Skeletal muscle cell (primary cell): ENCODE measurements around the gene CDC42BPB.
A peak's percentile ranks its signal among the peaks of the same experiment; 100 is the strongest.
"Not testable (repeated sequence)": the region's sequence is repeated elsewhere in the genome, so short reads cannot be mapped to it uniquely, and the experiment has no call there.

Source experiments
- DNase-seq: peaks from one replicate; pipeline ENCODE4 v3.0.0-alpha.2; 2010; ENCODE audit warnings: low read depth
- H3K4me3 ChIP-seq: 2 replicates; pipeline ENCODE4 v1.5.1; 2011; ENCODE audit warnings: low read depth, mild to moderate bottlenecking, control low read depth, low read length, moderate library complexity

CDC42BPB gene

DNA sequence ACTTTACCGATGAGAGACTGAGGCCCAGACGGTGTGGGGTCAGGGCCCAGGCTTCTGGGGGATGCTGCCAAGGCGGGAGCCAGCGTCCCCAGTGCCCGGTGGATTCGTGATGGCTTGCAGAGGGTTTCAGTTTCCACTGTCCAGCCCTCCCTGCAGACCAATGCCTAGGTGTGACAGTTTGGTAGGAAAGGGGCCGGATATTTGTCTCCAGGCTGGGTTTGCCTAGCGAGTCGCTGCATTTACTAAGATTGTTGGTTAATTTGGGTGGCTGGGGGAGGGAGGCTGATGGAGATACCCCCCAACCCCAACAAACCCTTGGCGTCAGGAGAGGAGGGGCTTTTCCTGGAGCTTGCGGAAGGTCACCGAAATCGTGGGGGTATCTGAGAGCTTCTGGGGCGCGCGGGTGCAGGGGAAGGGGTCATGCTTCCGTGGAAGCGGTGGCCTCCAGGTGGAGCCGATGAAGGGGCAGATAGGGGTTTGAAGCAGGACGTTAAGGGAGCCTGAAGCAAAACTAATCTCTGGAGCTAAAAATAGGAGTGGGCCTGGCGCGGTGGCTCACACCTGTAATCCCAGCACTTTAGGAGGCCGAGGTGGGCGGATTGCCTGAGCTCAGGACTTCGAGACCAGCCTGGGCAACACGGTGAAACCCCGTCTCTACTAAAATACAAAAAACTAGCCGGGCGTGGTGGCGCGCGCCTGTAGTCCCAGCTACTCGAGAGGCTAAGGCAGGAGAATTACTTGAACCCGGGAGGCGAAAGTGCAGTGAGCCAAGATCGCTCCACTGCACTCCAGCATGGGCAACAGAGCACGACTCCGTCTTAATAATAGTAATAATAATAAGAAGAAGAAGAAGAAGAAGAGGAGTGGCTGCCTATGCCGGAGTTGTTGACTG is 1.1 kb upstream of the CDC42BPB start:
- DNase-seq = no peak
- peak overlapping the region; percentile 85 for H3K4me3 ChIP-seq

DNA sequence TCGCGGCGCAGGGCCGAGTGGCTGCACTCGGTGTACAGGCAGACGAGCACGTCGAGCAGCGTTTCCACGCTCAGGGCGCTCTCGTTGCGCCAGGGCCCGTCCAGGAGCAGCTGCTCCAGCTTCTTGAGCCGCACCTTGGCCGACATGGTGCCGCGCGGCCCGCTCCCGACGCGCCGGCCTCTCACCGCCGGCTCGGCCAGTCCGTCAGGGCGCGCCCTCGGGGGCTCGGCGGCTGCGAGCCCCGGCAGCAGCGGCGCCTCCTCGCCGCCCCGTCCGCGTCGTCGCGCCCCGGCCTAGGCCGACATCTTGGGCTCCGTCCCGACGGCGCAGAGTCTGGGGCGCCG is 349 bp downstream of the CDC42BPB start:
- DNase-seq = no peak
- peak overlapping the region; percentile 76 for H3K4me3 ChIP-seq

DNA sequence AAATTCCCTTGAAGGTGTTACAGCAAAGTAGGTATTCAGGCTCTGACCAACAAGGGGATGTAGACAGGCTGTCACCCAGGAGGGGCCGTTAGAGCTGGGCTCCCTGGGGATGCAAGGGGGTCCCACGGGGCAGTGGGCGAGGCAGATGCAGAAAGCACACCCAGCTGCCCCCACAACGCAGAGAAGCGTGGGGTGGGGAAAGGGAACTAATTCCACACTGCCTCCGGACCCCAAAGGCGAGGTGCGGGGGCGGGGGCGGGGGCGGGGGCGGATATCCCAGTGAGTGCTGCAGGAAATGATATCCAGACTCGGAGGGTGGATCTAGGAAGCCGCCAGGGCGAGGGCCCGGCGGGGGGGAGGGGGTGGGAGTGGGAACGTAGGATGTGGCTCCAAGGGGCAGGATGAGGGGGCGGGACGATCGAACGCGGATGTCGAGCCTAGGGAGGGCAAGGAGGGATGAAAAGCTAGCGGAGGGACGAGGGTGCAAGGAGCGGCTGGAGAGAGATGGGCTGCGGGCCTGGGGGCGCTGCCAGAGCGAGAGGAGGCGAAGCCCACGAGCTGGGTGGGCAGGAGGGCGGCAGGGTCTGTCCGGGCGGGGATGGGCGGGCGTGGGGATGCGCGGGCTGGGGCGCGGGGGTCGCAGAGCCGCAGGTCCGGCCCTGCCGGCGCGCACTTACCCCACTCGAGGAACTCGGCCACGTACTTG is 874 bp downstream of the CDC42BPB start:
- peak; percentile 24 for DNase-seq
- H3K4me3 ChIP-seq = peak overlapping the region; percentile 76

DNA sequence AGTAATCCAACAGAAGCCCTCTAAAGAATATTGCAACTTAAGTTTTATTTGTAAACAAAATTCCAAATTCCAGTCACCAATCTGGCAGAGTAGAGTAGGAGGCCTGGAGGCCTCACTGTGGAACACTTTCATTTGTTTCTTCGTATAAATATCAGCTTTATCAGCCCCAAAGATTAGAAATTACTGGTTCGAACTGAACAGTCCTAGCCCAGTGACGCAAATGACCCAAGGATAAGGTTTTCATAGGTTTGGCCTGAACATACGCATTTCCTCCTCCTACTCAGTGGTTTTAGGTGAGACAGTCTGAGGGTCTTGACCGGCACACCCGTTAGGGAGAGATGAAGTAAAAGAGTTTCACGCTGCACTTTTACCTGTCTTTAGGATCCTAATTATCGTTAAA is 1.7 kb downstream of the CDC42BPB start:
- H3K4me3 ChIP-seq = peak overlapping the region; percentile 76
- DNase-seq = no peak

DNA sequence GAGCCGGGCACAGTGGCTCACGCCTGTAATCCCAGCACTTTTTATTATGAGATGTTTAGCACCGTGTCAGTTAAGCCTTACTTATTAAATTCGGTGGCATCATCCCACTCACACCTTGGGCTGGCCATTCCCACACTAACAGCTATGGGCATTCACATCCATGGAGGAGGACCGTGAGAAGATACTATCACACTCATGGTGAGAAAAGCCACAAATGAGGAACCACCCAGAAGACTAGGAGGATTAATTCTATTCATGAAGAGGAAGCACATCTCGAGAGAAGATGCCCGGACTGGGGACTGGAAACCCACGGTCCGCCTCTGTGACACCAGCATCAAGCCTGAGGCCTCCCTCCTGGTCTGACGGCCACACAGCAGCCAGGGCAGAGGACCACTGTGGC is 4.9 kb downstream of the CDC42BPB start:
- DNase-seq = no peak
- H3K4me3 ChIP-seq = no peak overlapping the region

DNA sequence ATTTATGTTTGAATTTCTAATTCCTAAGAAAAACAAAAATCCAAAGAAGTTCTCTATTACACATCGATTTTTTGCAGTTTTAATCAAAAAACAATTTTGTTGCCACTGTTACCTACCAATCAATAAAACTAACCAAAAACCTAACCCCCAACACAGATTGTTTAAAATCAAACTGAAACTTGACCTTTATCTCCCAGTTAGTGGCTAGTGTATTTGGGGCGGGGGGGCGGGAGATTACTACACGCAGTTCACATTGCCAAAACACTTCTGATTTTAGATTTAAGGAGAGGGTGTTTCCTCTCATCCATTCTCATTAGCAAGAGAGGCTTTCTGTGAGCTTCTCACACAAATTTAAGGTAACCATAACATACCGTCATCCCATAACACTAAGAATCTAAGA is 6.4 kb downstream of the CDC42BPB start:
- no peak for DNase-seq
- H3K4me3 ChIP-seq = no peak overlapping the region

DNA sequence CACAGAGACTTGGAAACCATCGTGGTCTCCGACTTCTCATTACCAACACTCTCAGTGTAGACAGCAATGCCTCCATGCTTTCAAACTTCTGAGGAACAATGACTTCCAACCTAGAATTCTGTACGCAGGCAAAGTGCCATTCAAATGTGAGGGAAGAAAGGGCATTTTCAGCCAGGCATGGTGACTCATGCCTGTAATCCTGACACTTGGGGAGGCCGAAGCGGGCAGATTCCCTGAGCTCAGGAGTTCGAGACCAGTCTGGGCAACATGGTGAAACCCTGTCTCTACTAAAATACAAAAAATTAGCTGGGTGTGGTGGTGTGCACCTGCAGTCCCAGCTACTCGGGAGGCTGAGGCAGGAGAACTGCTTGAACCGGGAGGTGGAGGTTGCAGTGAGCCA is 9.9 kb downstream of the CDC42BPB start:
- not testable (repeated sequence) for DNase-seq, H3K4me3 ChIP-seq

DNA sequence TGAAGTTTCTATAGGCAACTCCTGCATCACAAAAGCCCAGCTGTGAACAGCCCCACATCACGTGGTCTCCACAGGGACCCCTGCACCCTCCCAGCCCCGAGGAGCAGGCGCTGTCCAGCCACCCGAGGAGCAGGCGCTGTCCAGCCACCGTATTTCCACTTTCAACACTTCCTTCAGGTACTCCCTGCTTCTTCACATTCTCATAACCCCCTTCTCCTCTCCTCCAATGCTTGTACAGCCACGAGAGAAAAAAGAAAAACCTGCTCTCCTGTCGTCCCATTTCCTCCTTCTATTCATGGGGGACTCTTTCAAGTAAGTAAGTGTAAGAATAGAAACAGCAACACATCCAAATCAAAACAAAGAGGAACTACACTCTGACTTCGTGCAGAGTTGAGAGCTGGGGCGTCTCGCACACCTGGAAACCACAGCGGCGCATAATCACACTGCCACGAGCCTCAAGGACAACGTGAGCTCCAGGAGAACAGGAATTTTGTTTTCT is 11.9 kb downstream of the CDC42BPB start:
- no peak for DNase-seq
- no peak overlapping the region for H3K4me3 ChIP-seq

DNA sequence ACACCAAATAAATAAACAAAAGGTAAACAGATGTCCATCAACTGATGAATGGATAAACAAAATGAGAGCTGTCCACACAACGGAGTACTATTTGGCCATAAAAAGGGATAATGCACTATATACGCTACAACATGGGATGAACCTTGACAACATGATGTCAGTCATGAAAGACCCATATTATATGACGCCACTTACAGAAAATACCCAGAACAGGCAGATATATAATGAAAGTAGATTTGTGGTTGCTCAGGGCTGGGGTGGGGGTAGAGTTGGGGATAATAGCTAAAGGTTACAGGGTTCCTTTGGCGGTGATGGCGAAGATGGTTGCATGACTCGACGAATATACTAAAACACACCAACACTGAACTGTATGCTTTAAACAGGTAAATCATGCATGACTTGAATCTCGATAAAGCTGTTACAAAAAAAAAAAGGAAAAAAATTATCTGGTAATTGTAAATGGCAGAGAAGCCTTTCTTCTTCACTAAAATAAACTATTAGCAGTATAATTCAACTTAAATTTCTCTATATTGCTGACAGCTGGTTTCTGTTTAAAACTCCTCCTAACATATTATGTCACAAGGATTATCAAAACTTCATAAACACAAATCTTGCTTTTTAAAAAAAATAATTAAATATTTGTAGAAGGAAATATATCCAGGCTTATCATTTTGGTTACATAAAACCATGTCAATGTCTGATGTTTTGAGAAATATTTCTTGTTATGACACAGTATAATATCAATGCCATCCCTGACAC is 13.9 kb downstream of the CDC42BPB start:
- H3K4me3 ChIP-seq = no peak overlapping the region
- DNase-seq = no peak

DNA sequence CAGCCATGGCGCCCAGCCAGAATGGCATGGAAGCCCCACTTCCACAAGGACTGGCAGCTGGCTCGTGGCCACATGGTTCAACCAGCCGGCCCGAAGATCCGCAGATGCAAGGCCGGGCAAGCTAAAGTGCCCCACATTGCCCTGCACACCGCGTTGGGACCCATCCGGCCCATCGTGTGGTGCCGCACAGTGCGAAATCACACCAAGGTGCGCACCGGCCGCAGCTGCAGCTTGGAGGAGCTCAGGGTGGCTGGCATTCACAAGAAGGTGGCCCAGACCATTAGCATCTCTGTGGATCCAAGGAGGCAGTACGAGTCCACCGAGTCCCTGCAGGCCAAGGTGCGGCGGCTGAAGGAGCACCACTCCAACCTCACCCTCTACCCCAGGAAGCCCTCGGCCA is 15.9 kb downstream of the CDC42BPB start:
- H3K4me3 ChIP-seq = no peak overlapping the region
- no peak for DNase-seq

DNA sequence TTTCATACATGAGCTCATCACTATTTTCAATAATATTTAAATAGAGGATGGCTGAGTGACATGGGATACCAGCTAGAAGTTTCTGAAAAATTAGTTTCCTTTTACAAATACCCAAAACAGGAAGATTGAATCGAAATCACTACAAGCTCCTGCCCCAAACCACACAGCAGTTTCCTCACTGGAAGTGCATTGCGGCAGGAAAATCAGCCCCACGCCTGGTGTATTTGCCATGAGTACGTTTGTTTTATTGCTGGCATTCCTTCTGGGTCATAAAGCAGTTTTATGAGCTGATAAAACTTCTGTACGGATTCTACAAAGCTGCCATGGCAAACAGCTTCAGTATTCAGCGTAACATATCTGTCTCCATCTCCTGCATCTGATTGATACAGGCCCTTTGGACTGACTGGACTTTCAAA is 23.7 kb downstream of the CDC42BPB start:
- DNase-seq = no peak
- no peak overlapping the region for H3K4me3 ChIP-seq

DNA sequence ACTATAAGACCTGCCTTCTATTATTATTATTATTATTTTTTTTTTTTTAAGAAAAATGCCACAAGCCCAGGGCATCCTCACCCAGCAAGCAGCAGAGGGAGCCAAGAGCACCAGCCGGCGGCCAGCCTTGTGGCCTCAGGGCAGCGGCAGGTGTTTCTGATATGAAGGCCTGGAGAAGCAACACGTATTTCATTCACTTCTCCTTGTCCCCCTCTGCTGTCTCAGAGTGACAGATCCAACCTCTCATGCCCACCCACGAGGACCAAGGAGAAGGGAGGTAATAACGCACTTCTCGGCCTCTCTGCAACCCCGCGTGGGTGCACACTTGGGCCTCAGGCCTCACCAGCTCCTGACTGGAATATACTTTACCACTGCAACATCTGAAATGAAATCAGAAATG is 25.4 kb downstream of the CDC42BPB start:
- no peak overlapping the region for H3K4me3 ChIP-seq
- no peak for DNase-seq

DNA sequence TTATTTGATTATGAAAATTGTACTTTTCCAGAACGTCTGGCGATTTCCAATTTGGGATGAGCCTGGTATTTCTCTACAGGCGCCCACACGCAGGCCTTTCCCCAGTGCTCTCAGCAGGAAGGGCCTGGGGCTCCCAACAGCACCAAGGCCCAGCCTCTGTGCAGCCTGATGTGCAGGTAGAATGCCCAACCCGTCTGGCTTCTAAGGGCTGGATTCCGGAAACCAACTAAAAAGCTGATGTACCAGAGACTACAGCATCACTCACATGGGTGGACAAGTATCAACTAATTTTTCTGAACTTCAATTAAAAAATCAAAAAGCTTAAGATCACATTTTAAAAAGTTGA is 25.8 kb downstream of the CDC42BPB start:
- no peak for DNase-seq
- H3K4me3 ChIP-seq = no peak overlapping the region

DNA sequence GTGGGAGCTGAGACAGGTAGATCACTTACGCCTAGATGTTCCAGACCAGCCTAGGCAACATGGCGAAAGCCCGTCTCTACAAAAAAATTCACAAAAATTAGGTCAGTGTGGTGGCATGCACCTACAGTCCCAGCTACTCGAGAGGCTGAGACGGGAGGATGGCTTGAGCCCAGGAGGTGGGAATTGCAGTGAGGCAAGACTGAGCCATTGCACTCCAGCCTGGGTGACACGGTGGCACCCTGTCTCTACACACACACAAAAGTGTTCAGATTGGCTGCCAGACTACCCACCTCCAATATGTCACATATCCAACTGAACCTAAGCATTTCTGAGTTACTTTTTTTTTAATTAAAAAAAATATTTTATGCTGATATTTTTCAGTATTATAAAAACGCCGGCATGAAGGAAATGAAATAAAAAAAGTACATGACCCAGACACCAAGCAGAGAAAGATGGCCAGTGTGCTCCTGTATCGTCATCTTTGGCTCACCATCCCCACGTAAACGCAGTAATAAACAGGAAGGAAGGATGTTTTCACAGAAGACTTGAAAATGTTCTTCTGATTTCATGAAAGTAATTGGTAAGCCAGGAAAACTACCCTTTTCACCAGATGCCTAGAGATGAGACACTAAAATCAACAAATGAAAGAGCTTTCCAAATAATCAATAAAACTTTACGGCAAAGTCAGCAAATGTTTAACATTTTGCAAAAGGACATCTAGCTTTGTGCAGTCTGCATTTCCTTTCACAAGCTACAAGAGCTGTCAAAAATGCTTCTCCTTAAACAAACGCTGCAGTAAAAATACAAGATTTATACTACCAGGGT is 26.4 kb downstream of the CDC42BPB start:
- H3K4me3 ChIP-seq = no peak overlapping the region
- DNase-seq = no peak

DNA sequence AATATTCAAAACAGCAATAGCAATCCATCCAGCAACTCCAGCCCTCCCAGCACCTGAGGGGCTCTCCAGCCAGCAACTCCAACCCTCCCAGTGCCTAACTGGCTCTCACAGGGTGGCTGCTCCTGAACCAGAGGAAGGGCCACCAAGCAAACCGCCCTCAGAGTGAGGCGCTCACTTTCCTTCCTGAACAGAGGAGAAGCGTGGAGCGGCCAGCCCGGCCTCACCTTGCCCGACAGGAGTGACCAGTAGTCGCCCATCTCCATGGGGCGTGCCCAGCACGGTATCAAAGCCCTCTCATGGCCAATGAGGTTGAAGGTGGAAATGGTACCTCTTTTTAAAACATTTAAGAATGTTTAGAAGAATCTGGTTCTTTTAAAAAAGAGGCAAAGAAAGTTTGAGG is 27.4 kb downstream of the CDC42BPB start:
- no peak for DNase-seq
- no peak overlapping the region for H3K4me3 ChIP-seq

DNA sequence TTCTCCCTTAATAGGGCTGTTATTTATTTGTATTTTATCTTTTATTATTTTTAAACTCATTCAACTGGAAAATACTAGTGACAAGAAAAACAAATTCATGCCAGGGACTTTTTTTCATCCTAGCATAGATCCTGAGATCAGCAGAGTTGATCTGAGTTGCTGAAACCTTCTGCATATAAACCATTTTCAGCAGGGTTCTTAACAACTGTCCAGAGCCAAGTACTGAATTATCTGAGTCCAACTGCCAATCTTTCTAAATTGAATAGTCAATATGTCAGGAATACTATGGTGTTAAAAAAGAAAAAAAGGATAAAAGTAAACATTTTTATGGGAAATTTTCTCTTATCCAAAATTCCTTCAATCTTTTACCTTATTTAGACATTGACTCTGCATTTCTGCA is 28.6 kb downstream of the CDC42BPB start:
- no peak for DNase-seq
- H3K4me3 ChIP-seq = no peak overlapping the region

DNA sequence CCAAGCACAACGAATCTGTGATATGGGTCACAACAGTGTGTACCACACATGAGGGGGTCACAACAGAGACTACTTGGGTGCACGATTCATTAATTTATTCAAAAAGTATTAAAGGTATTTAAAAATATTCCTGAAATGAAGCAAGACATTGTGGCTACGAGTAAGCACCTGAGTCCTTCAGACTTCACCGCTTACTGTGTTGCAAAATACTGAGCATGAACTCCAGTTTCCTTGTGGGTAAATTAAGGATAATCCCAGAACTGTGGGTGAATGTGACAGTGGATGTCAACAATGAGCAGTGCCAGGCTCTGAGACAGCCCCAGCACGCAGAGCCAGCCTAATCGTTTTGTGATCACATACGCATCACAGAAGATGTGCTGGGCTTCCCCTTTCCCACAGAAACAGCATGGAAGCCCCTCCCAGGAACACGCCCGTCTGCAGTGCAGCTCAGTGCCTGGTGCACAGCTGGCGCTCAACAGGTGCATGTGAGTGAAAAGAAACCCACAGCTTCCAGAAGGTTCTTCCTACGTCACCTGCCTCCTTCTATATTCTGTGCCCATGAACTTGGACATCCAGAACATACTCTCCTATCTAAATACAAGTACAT is 29.1 kb downstream of the CDC42BPB start:
- DNase-seq = no peak

DNA sequence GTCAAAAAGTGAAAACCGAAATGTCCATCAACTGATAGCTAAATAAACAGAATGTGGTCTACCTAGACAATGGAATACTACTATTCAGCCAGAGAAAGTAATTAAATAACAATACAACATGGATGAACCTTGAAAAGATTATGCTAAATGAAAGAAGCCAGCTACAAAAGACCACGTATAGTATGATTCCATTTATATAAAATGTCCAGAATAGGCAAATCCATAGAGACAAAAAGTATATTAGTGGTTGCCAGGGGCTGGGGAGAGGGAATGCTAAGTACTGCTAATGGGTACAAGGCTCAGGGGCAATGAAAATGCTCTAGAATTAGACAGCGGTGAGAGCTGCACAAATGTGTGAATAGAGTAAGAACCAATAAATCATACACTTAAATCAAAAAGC is 29.9 kb downstream of the CDC42BPB start:
- no peak overlapping the region for H3K4me3 ChIP-seq
- no peak for DNase-seq

More for the DNA sequence above, 29.1 kb downstream of the CDC42BPB start:
- H3K4me3 ChIP-seq = no peak overlapping the region

DNA sequence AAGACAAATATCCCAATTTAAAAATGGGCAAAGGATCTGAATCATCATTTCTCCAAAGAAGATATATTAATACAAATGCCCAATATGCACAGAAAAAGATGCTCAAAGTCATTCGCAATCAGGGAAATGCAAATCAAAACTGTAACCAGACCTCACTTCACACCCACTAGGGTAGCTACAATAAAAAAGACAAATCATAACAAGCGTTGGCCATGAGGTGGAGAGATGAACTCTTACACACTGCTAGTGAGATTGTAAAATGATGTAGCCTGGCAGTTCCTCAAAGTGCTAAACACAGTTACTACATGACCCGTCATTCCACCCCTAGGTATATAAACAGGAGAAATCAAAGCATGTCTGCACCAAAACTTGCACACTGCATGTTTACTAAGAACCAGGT is 30.4 kb downstream of the CDC42BPB start:
- no peak for DNase-seq
- no peak overlapping the region for H3K4me3 ChIP-seq
